GM21786 (cell line): ENCODE measurements around the gene ELL2.
"Not testable (repeated sequence)": the region's sequence is repeated elsewhere in the genome, so short reads cannot be mapped to it uniquely, and the experiment has no call there.

Source experiments
- ATAC-seq: cut with Tn5 transposase; IDR thresholded peaks from one replicate; pipeline ENCODE4 v1.9.1; 2021; ENCODE audit not compliant: unreplicated experiment

ELL2 gene

GRCh38 chr5:95862671-95863382 is 98.8 kb downstream of the ELL2 start:
- ATAC-seq: no peak

- ATAC-seq: no peak
These were observed 99.6 kb downstream of the ELL2 start for GRCh38 chr5:95861864-95862561.

GRCh38 chr5:95861221-95861863 is 100.3 kb downstream of the ELL2 start:
- ATAC-seq: no peak

GRCh38 chr5:95859661-95860060 is 102.0 kb downstream of the ELL2 start:
- ATAC-seq: no peak

- ATAC-seq: peak; percentile 88
These were observed 102.7 kb downstream of the ELL2 start for GRCh38 chr5:95858661-95859595.

- no peak for ATAC-seq
These were observed 103.6 kb downstream of the ELL2 start for GRCh38 chr5:95858023-95858461.

- no peak for ATAC-seq
These were observed 104.3 kb downstream of the ELL2 start for GRCh38 chr5:95857185-95857945.

- no peak for ATAC-seq
These were observed 105.1 kb downstream of the ELL2 start for GRCh38 chr5:95856501-95856981.

GRCh38 chr5:95853490-95853889 is 108.2 kb downstream of the ELL2 start:
- ATAC-seq: no peak

GRCh38 chr5:95852567-95852966 is 109.1 kb downstream of the ELL2 start:
- ATAC-seq: no peak

- ATAC-seq: not testable (repeated sequence)
These were observed 110.5 kb downstream of the ELL2 start for GRCh38 chr5:95851141-95851540.

- ATAC-seq: no peak
These were observed 111.2 kb downstream of the ELL2 start for GRCh38 chr5:95850391-95850894.

- no peak for ATAC-seq
These were observed 113.0 kb downstream of the ELL2 start for GRCh38 chr5:95848701-95849100.

- ATAC-seq: no peak
These were observed 114.4 kb downstream of the ELL2 start for GRCh38 chr5:95847261-95847592.

- peak; percentile 52 for ATAC-seq
These were observed 114.9 kb downstream of the ELL2 start for GRCh38 chr5:95846554-95847260.

- no peak for ATAC-seq
These were observed 116.3 kb downstream of the ELL2 start for GRCh38 chr5:95845391-95845790.

- no peak for ATAC-seq
These were observed 117.9 kb downstream of the ELL2 start for GRCh38 chr5:95843733-95844223.

- ATAC-seq: peak; percentile 93
These were observed 118.7 kb downstream of the ELL2 start for GRCh38 chr5:95842854-95843544.
